ACC112 (cell line): ENCODE results near the gene ABO.
"Not testable (repeated sequence)": the region's sequence is repeated elsewhere in the genome, so short reads cannot be mapped to it uniquely, and the experiment has no call there.

Experiments used
- H2AFZ ChIP-seq: fragments of 200-600 bp; sonication (generic); one replicate; pipeline ENCODE4 v1.6.0; 2017; ENCODE audit warnings: antibody characterized with exemption, low read length; ENCODE audit not compliant: unreplicated experiment
- H3K27ac ChIP-seq: fragments of 200-600 bp; sonication (generic); 2 replicates; pipeline ENCODE4 v1.5.1; 2014; ENCODE audit warnings: low read depth, mild to moderate bottlenecking, antibody characterized with exemption, low read length, moderate library complexity
- H3K27me3 ChIP-seq: fragments of 200-600 bp; sonication (generic); 2 replicates; pipeline ENCODE4 v1.6.1; 2014; ENCODE audit warnings: mild to moderate bottlenecking, antibody characterized with exemption, low read length, moderate library complexity, mixed read lengths; ENCODE audit not compliant: insufficient read depth
- H3K36me3 ChIP-seq: fragments of 200-600 bp; sonication (generic); 2 replicates; pipeline ENCODE4 v1.6.1; 2016; ENCODE audit warnings: mild to moderate bottlenecking, antibody characterized with exemption, low read length, moderate library complexity, mixed read lengths; ENCODE audit not compliant: insufficient read depth
- H3K4me1 ChIP-seq: fragments of 200-600 bp; sonication (generic); one replicate; pipeline ENCODE4 v1.6.1; 2016; ENCODE audit warnings: low read length, mixed read lengths; ENCODE audit not compliant: insufficient read depth, unreplicated experiment, control insufficient read depth
- H3K4me3 ChIP-seq: fragments of 200-600 bp; sonication (generic); 2 replicates; pipeline ENCODE4 v1.5.1; 2014; ENCODE audit warnings: mild to moderate bottlenecking, low read depth, low read length
- H3K79me2 ChIP-seq: fragments of 200-600 bp; sonication (generic); one replicate; pipeline ENCODE4 v1.6.0; 2016; ENCODE audit warnings: low read length; ENCODE audit not compliant: control insufficient read depth, unreplicated experiment, insufficient read depth

Gene ABO

GRCh38 chr9:133207540-133208170, 67.3 kb downstream of the ABO start:
- no peaks in the 10 kb centered on the region for H3K36me3 ChIP-seq
- no peaks in the 10 kb centered on the region for H3K4me1 ChIP-seq
- H3K27me3 ChIP-seq: peaks cover 58% of the 10 kb centered on the region
- no peak overlapping the region for H3K27ac ChIP-seq
- no peak overlapping the region for H2AFZ ChIP-seq
- H3K4me3 ChIP-seq: no peak overlapping the region
- no peaks in the 10 kb centered on the region for H3K79me2 ChIP-seq

GRCh38 chr9:133207021-133207531, 67.9 kb downstream of the ABO start:
- Histone ChIP-seq H3K36me3 (no peaks in the 10 kb centered on the region), H2AFZ (no peak overlapping the region), H3K79me2 (no peaks in the 10 kb centered on the region), H3K4me1 (no peaks in the 10 kb centered on the region), H3K27me3 (peaks cover 58% of the 10 kb centered on the region), H3K27ac (no peak overlapping the region), H3K4me3 (no peak overlapping the region)

GRCh38 chr9:133205996-133206931, 68.7 kb downstream of the ABO start:
- peaks cover 59% of the 10 kb centered on the region for H3K27me3 ChIP-seq
- no peaks in the 10 kb centered on the region for H3K36me3 ChIP-seq
- H3K4me1 ChIP-seq: no peaks in the 10 kb centered on the region

GRCh38 chr9:133205481-133205887, 69.5 kb downstream of the ABO start:
- not testable (repeated sequence) for H3K79me2 ChIP-seq, H3K27ac ChIP-seq, H3K36me3 ChIP-seq, H3K4me1 ChIP-seq, H3K4me3 ChIP-seq, H2AFZ ChIP-seq
- H3K27me3 ChIP-seq: peaks cover 58% of the 10 kb centered on the region

More at GRCh38 chr9:133205996-133206931, 68.7 kb downstream of the ABO start:
- Histone ChIP-seq H3K4me3 (no peak overlapping the region), H3K79me2 (no peaks in the 10 kb centered on the region), H3K27ac (no peak overlapping the region), H2AFZ (no peak overlapping the region)
